Prostate gland (tissue), 2 donors: ENCODE measurements around the gene ACACB. TPM values are rescaled to one million over a fixed set of nuclear protein-coding genes. Genes with fewer than 3 reads are reported as not detected.

Source experiments
- DNase-seq: peaks from one replicate; pipeline ENCODE4 v3.0.0-alpha.2; 2019; ENCODE audit warnings: low spot score
- H3K27ac ChIP-seq, 2 donors: fragments of 200-600 bp; sonication (generic); 2 replicates each; pipeline ENCODE4 v1.5.1; 2017 to 2019
- H3K27me3 ChIP-seq: fragments of 200-600 bp; sonication (generic); replicated peaks from 2 replicates; pipeline ENCODE4 v1.5.1; 2019; ENCODE audit not compliant: insufficient read depth
- H3K36me3 ChIP-seq, 2 donors: fragments of 200-600 bp; sonication (generic); 1 replicate in 1 of 2; 2 replicates in 1 of 2; pipeline versions ENCODE4 v1.5.1 to v1.8.1; 2017 to 2019
- H3K4me1 ChIP-seq: fragments of 200-600 bp; sonication (generic); replicated peaks from 2 replicates; pipeline ENCODE4 v1.5.1; 2019
- H3K4me3 ChIP-seq, 2 donors: fragments of 200-600 bp; sonication (generic); 2 replicates each; pipeline ENCODE4 v1.5.1; 2017 to 2019
- H3K9me3 ChIP-seq: fragments of 200-600 bp; sonication (generic); 2 replicates; pipeline ENCODE4 v1.5.1; 2017
- CTCF ChIP-seq, 4 experiments: fragments of 200-600 bp in 2 of 4; fragments of 450-650 bp in 2 of 4; sonication (generic) in 2 of 4; IDR thresholded peaks; 1 replicate in 3 of 4; 2 replicates in 1 of 4; pipeline ENCODE4 v1.5.1; 2016 to 2019; ENCODE audit warnings: antibody characterized with exemption in 4 of 4, mild to moderate bottlenecking in 2 of 4, moderate library complexity in 2 of 4
- POLR2A ChIP-seq: fragments of 450-650 bp; IDR thresholded peaks from one replicate; pipeline ENCODE4 v1.6.1; 2016; ENCODE audit warnings: antibody characterized with exemption, mild to moderate bottlenecking
- POLR2AphosphoS5 ChIP-seq: sonication (generic); formaldehyde crosslinking; IDR thresholded peaks from one replicate; pipeline ENCODE4 v1.6.1; 2017; ENCODE audit warnings: antibody characterized with exemption
- WGBS: methylation state at CpG from one replicate; pipeline ENCODE4 v1.1.5; 2018; 5-methylcytosine and 5-hydroxymethylcytosine counted together
- intact Hi-C: fragments of 100-400 bp; cut with DNase I; formaldehyde crosslinking; loops from one replicate; pipeline ENCODE4 v1.14.2; 2022
- total RNA-seq, 2 donors: library from RNA; depleted of rRNA; stranded (reverse); fragments of >200 nt; gene quantifications; one replicate each; pipeline ENCODE4 v1.1.0, GENCODE V29; 2016

The ACACB gene
- total RNA-seq, 2 donors from 2014 or later, result 52.5 to 63.3 TPM

GRCh38 chr12:109295764-109296425 is 179.5 kb downstream of the ACACB start:
- WGBS, result 82% methylated on average over 13 of the region's 13 CpGs

GRCh38 chr12:109296431-109296830 is 180.0 kb downstream of the ACACB start:
- Histone ChIP-seq H3K27me3 (no peaks in the 10 kb centered on the region), H3K9me3 (no peaks in the 10 kb centered on the region), H3K36me3 (no peaks in the 10 kb centered on the region), H3K27ac (no peak overlapping the region), H3K4me3 (no peak overlapping the region), H3K4me1 (no peaks in the 10 kb centered on the region)
- no peak for DNase-seq
- intact Hi-C loops, result no loop called here
- WGBS, result 82% methylated on average over 3 of the region's 3 CpGs
- no peak for TF ChIP-seq POLR2AphosphoS5
- no peak for TF ChIP-seq POLR2A
- TF ChIP-seq CTCF (IDR thresholded peaks at IDR 0.05), result no peak

More at GRCh38 chr12:109295764-109296425, 179.5 kb downstream of the ACACB start:
- Histone ChIP-seq H3K4me3 (no peak overlapping the region), H3K4me1 (no peaks in the 10 kb centered on the region), H3K36me3 (no peaks in the 10 kb centered on the region), H3K27me3 (no peaks in the 10 kb centered on the region), H3K9me3 (no peaks in the 10 kb centered on the region), H3K27ac (no peak overlapping the region)
- no peak for TF ChIP-seq POLR2A
- TF ChIP-seq POLR2AphosphoS5, result no peak
- TF ChIP-seq CTCF (IDR thresholded peaks at IDR 0.05), result no peak
- DNase-seq, result no peak
- intact Hi-C loops, result no loop called here

- no peak for DNase-seq
- Histone ChIP-seq H3K4me3 (no peak overlapping the region), H3K9me3 (no peaks in the 10 kb centered on the region), H3K36me3 (no peaks in the 10 kb centered on the region), H3K27ac (no peak overlapping the region), H3K27me3 (no peaks in the 10 kb centered on the region), H3K4me1 (no peaks in the 10 kb centered on the region)
- WGBS, result 92% methylated on average over 7 of the region's 7 CpGs
- no peak for TF ChIP-seq POLR2A
- no peak for TF ChIP-seq POLR2AphosphoS5
- TF ChIP-seq CTCF (IDR thresholded peaks at IDR 0.05), result no peak
- intact Hi-C loops, result no loop called here
Measured at GRCh38 chr12:109299849-109300248, 183.5 kb downstream of the ACACB start.

GRCh38 chr12:109301643-109302168 is 185.3 kb downstream of the ACACB start:
- no peak for TF ChIP-seq POLR2AphosphoS5
- TF ChIP-seq CTCF (IDR thresholded peaks at IDR 0.05), result no peak
- TF ChIP-seq POLR2A, result no peak
- no peak overlapping the region for H3K4me3 ChIP-seq
- no peak overlapping the region for H3K27ac ChIP-seq
- intact Hi-C loops, result no loop called here
- H3K9me3 ChIP-seq, result no peaks in the 10 kb centered on the region
- no peaks in the 10 kb centered on the region for H3K27me3 ChIP-seq
- DNase-seq, result no peak
- H3K4me1 ChIP-seq, result no peaks in the 10 kb centered on the region
- WGBS, result 83% methylated on average over 3 of the region's 3 CpGs
- no peaks in the 10 kb centered on the region for H3K36me3 ChIP-seq

DNA sequence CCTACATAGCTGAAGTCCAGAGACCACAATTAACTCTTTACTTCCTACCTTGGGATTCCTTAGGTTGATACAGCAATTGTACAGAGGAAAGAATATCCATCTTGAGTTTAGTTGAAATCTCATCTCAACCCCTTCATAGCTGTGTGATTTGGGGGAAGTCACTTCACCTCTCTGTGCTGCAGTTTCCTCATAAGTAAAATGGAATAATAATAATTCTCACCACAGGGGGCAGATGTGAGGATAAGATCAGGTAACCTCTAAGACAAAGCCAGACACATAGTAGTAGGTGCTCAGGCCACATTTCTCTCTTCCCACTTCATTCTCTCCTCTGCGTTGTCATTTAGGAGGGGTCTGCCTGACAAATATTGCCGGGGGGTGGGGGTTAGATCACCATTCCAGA is 186.0 kb downstream of the ACACB start:
- 27% methylated on average over 2 of the region's 2 CpGs for WGBS
- Histone ChIP-seq H3K4me1 (no peaks in the 10 kb centered on the region), H3K27ac (no peak overlapping the region), H3K9me3 (no peaks in the 10 kb centered on the region), H3K36me3 (no peaks in the 10 kb centered on the region), H3K27me3 (no peaks in the 10 kb centered on the region), H3K4me3 (no peak overlapping the region)
- no peak for DNase-seq
- TF ChIP-seq POLR2AphosphoS5, result no peak
- no peak for TF ChIP-seq POLR2A
- TF ChIP-seq CTCF (IDR thresholded peaks at IDR 0.05), result peak in 1 of 4 experiments; percentile 19
- intact Hi-C loops, result no loop called here
